ENCODE results near the gene TOMM7.
"Not testable (repeated sequence)": the region's sequence is repeated elsewhere in the genome, so short reads cannot be mapped to it uniquely, and the experiment has no call there.

Gene TOMM7

DNA sequence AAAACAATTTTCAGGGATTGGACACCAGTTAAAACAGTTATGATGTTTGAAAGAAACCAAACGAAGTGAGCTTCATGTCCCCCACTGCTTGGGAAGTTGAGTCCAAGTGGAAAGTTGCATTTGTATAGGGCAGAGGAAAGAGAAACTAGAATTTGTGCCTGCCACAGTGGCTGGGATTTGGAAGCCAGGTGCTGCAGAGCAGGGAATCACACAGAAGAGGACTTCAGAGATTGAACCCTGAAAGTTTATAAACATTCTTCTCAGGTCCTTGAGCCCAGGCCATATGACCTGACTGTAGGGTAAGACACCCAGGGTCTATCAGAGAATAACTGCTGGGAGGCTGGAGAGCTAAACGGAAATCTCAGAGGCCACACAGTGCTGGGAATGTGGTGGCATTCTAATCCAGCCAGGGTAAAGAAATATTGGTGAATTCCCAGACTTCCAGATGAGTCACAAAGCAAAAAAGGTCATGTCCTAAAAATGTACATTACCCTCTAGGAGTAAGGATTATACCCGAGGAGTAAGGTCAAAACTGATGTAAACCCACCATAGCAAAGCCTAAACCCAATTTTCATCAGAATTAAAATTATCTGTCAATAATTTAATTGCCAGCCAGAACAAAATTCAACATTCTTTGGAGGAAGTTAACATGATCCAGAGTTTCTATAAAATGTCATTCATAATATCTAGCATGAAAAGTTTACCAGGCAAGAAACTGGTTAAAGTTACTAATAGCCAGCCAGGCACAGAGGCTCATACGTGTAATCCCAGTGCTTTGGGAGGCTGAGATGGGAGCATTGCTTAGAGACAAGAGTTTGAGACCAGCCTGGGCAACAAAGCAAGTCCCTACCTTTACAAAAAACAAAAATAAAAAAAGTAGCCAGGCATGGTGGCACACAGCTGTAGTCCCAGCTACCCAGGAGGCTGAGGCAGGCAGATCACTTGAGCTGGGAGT lies 31.2 kb downstream of the TOMM7 start:
- in situ Hi-C loops (cut with HindIII; ENCODE audit: low sequenced_read_pairs): no loop called here
- no peak for DNase-seq (ENCODE audit: low read depth)
- H3K4me3 ChIP-seq (ENCODE audit: low read depth, low read length): no peak overlapping the region
- TF ChIP-seq, protein P1, sequence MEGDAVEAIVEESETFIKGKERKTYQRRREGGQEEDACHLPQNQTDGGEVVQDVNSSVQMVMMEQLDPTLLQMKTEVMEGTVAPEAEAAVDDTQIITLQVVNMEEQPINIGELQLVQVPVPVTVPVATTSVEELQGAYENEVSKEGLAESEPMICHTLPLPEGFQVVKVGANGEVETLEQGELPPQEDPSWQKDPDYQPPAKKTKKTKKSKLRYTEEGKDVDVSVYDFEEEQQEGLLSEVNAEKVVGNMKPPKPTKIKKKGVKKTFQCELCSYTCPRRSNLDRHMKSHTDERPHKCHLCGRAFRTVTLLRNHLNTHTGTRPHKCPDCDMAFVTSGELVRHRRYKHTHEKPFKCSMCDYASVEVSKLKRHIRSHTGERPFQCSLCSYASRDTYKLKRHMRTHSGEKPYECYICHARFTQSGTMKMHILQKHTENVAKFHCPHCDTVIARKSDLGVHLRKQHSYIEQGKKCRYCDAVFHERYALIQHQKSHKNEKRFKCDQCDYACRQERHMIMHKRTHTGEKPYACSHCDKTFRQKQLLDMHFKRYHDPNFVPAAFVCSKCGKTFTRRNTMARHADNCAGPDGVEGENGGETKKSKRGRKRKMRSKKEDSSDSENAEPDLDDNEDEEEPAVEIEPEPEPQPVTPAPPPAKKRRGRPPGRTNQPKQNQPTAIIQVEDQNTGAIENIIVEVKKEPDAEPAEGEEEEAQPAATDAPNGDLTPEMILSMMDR (IDR thresholded peaks at IDR 0.05; ENCODE audit: low read depth, low read length, missing control alignments): no peak

DNA sequence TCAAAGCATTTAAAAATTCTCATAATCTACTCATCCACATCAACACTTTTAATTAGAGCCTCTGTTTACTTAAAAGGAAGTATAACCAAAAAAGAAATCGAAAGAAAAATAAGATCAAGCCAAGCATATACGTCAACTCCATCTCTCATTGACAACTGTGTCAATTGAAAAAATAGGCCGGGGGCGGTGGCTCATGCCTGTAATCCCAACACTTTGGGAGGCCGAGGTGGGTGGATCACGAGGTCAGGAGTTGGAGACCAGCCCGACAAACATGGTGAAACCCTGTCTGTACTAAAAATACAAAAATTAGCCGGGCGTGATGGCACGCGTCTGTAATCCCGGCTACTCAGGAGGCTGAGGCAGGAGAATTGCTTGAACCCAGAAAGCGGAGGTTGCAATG lies 32.0 kb downstream of the TOMM7 start:
- H3K4me3 ChIP-seq (ENCODE audit: low read depth, low read length); DNase-seq (ENCODE audit: low read depth); in situ Hi-C loops (cut with HindIII; ENCODE audit: low sequenced_read_pairs): not testable (repeated sequence)

GRCh38 chr7:22787951-22788350 lies 34.7 kb downstream of the TOMM7 start:
- TF ChIP-seq, protein P1 (IDR thresholded peaks at IDR 0.05; ENCODE audit: low read depth, low read length, missing control alignments): no peak
- DNase-seq (ENCODE audit: low read depth): no peak
- in situ Hi-C loops (cut with HindIII; ENCODE audit: low sequenced_read_pairs): no loop called here
- no peak overlapping the region for H3K4me3 ChIP-seq (ENCODE audit: low read depth, low read length)

DNA sequence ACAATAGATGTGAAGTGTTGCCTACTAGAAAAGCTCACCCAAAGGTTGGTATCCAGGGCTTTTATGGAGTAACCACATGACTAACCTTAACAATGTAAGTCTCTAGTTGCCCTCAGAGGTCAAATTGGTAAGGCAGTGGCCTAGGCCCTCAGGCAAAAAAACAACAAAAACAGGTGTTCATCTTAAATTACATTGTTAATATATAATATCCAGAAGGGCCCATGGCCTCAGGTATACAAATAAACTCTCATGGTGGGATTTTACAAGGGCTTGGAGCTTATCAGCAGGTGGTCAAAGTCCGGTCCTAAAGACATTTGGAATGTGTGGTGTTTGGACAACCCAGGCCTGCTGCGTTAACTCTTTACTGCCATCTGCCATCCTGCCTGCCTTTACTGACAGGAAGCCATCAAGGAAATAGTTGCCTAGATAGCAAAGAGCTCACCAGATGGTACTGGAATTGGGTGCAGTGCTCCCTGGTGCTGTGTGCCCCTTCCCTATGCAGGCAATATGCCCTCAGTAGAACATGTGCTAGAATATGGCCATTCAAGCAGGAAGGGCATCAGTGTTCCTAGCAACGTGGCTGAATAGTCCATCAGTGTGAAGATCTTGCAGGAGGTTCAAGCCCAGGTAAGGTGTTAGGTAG lies 36.2 kb downstream of the TOMM7 start:
- no peak for DNase-seq (ENCODE audit: low read depth)
- in situ Hi-C loops (cut with HindIII; ENCODE audit: low sequenced_read_pairs): no loop called here
- TF ChIP-seq, protein P1 (IDR thresholded peaks at IDR 0.05; ENCODE audit: low read depth, low read length, missing control alignments): no peak
- H3K4me3 ChIP-seq (ENCODE audit: low read depth, low read length): no peak overlapping the region

GRCh38 chr7:22784346-22784745 lies 38.3 kb downstream of the TOMM7 start:
- DNase-seq (ENCODE audit: low read depth): no peak
- in situ Hi-C loops (cut with HindIII; ENCODE audit: low sequenced_read_pairs): no loop called here

DNA sequence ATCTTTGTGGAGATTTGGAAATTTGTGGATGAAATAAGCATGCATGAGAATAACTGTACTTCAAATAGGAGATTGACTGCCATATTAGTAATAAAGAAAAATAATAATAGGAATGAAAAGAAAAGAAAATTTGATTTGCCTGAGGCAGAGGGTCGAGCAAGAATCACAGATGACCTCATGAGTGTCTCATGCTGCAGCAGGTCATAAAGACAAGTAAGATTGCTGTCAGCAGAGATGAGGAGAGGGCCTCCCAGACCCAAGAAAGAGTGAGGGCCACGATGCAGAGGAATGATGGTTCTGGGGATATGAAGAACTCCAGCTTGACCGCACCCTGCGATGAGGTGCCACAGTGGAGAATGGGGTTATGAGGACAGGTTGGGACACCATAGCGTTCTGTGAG lies 39.2 kb downstream of the TOMM7 start:
- H3K4me3 ChIP-seq (ENCODE audit: low read depth, low read length): no peak overlapping the region
- in situ Hi-C loops (cut with HindIII; ENCODE audit: low sequenced_read_pairs): no loop called here
- TF ChIP-seq, protein P1 (IDR thresholded peaks at IDR 0.05; ENCODE audit: low read depth, low read length, missing control alignments): no peak
- no peak for DNase-seq (ENCODE audit: low read depth)

More at GRCh38 chr7:22784346-22784745, 38.3 kb downstream of the TOMM7 start:
- TF ChIP-seq, protein P1 (IDR thresholded peaks at IDR 0.05; ENCODE audit: low read depth, low read length, missing control alignments): no peak
- no peak overlapping the region for H3K4me3 ChIP-seq (ENCODE audit: low read depth, low read length)
